ENCODE measurements around the gene AQP7.

GRCh38 chr9:33340186-33340585, 62.2 kb downstream of the AQP7 start:
- no peak for TF ChIP-seq POLR2AphosphoS5 (IDR thresholded peaks at IDR 0.05)
- TF ChIP-seq, protein P1, sequence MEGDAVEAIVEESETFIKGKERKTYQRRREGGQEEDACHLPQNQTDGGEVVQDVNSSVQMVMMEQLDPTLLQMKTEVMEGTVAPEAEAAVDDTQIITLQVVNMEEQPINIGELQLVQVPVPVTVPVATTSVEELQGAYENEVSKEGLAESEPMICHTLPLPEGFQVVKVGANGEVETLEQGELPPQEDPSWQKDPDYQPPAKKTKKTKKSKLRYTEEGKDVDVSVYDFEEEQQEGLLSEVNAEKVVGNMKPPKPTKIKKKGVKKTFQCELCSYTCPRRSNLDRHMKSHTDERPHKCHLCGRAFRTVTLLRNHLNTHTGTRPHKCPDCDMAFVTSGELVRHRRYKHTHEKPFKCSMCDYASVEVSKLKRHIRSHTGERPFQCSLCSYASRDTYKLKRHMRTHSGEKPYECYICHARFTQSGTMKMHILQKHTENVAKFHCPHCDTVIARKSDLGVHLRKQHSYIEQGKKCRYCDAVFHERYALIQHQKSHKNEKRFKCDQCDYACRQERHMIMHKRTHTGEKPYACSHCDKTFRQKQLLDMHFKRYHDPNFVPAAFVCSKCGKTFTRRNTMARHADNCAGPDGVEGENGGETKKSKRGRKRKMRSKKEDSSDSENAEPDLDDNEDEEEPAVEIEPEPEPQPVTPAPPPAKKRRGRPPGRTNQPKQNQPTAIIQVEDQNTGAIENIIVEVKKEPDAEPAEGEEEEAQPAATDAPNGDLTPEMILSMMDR (IDR thresholded peaks at IDR 0.05): no peak
- TF ChIP-seq POLR2A (IDR thresholded peaks at IDR 0.05): no peak
